GM12878 (cell line): Measurements from ENCODE around the gene NPM1.

Source experiments
- CTCF ChIP-seq, 3 experiments: IDR thresholded peaks in 2 of 3; conservative IDR thresholded peaks in 1 of 3; 2 replicates each; pipeline ENCODE4 v1.5.1; 2011; ENCODE audit warnings: low read depth in 3 of 3, low read length in 3 of 3, mild to moderate bottlenecking in 3 of 3, control low read depth in 2 of 3, moderate library complexity in 2 of 3, inconsistent platforms in 1 of 3, mixed read lengths in 1 of 3; ENCODE audit not compliant: control insufficient read depth in 2 of 3, insufficient read depth in 1 of 3; ENCODE audit errors: extremely low read depth in 1 of 3
- E4F1 ChIP-seq: fragments of 450-650 bp; IDR thresholded peaks from 2 replicates; pipeline ENCODE4 v1.6.1; 2018; ENCODE audit warnings: borderline replicate concordance, mild to moderate bottlenecking; ENCODE audit not compliant: partially characterized antibody
- EZH2 ChIP-seq: IDR thresholded peaks from 2 replicates; pipeline ENCODE4 v1.6.1; 2012; ENCODE audit warnings: low read depth, mild to moderate bottlenecking, control low read depth, inconsistent platforms, low read length, borderline replicate concordance; ENCODE audit not compliant: control insufficient read depth
- JUND ChIP-seq: IDR thresholded peaks from 2 replicates; pipeline ENCODE4 v1.6.1; 2012; ENCODE audit warnings: low read depth, mild to moderate bottlenecking, low read length, improper control_type of control experiment, moderate library complexity
- SRF ChIP-seq, 2 experiments: IDR thresholded peaks; 2 replicates each; pipeline ENCODE4 v1.6.1; 2011; ENCODE audit warnings: low read depth in 2 of 2, low read length in 2 of 2, mild to moderate bottlenecking in 1 of 2, moderate library complexity in 1 of 2
- TARDBP ChIP-seq: IDR thresholded peaks from 2 replicates; pipeline ENCODE4 v1.6.1; 2016; ENCODE audit warnings: borderline replicate concordance
- ZBTB33 ChIP-seq: fragments of 450-650 bp; IDR thresholded peaks from 2 replicates; pipeline ENCODE4 v1.6.1; 2017; ENCODE audit warnings: mild to moderate bottlenecking

- no peak for TF ChIP-seq TARDBP
- TF ChIP-seq SRF (IDR thresholded peaks at IDR 0.05; ENCODE audit: low read depth in 2 of 2, low read length in 2 of 2) = no peak
- TF ChIP-seq JUND = no peak
- no peak for TF ChIP-seq CTCF (IDR thresholded peaks at IDR 0.05 in 2 of 3, conservative IDR thresholded peaks at IDR 0.05 in 1 of 3; ENCODE audit: control insufficient read depth in 2 of 3, extremely low read depth in 1 of 3, insufficient read depth in 1 of 3, low read depth in 3 of 3, low read length in 3 of 3)
- TF ChIP-seq EZH2 = no peak
- no peak for TF ChIP-seq E4F1
- no peak for TF ChIP-seq ZBTB33
Measured at GRCh38 chr5:171386006-171386671, 1.5 kb upstream of the NPM1 start.
